Measurements from ENCODE around the gene TRMT44. TPM values are rescaled to one million over a fixed set of nuclear protein-coding genes. Genes with fewer than 3 reads are reported as not detected.

Gene TRMT44
- total and polyA plus RNA-seq, 4 experiments from 2014 or later = 4.3 to 33.0 (median 20.6) TPM

DNA sequence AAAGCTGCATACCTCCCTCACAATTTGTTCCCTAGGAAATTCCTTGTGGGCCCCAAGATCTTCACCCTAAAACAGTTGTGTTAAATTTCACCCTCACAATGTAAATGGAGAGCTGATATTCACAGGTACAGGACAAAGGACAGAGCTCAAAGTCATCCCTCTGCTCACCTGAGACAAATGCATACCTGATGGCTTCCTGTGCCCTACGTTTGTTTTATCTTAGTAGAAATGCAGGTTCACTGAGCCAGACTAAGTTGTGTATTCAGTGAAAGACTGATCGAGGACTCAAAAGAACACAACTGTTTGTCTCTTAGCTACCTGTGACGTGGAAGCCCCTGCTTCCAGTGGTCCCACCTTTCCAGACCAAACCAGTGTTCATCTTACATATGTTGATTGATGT is 53.6 kb downstream of the TRMT44 start:
- H3K27ac Mint-ChIP-seq = no peak overlapping the region
- Histone ChIP-seq H3K4me3 (ENCODE audit: low read length in 2 of 2) (no peak overlapping the region), H3K9me3 (ENCODE audit: control insufficient read depth in 1 of 2, low read length in 2 of 2) (peaks cover 0 to 3% of the 10 kb centered on the region in 2 donors), H3K36me3 (ENCODE audit: insufficient read depth, low read length) (no peaks in the 10 kb centered on the region), H3K4me1 (ENCODE audit: insufficient read depth, low read length) (no peaks in the 10 kb centered on the region), H3K27ac (ENCODE audit: low read depth, low read length) (no peak overlapping the region), H3K27me3 (ENCODE audit: insufficient read depth, low read length) (no peaks in the 10 kb centered on the region)
- H3K27me3 Mint-ChIP-seq = no peaks in the 10 kb centered on the region
- H3K9me3 Mint-ChIP-seq = peaks cover 0 to 23% (median 7%) of the 10 kb centered on the region in 8 donors
- CTCF ChIA-PET (ENCODE audit: partially characterized antibody) = no interaction called here
- peaks cover 4 to 21% of the 10 kb centered on the region in 2 donors for H3K36me3 Mint-ChIP-seq
- no peaks in the 10 kb centered on the region for H3K4me1 Mint-ChIP-seq
- DNase-seq = no peak
- intact Hi-C loops (cut with micrococcal nuclease) = no loop called here
- no peak overlapping the region for H3K4me3 Mint-ChIP-seq
- POLR2A ChIA-PET (ENCODE audit: partially characterized antibody) = no interaction called here

- Histone ChIP-seq H3K9me3 (ENCODE audit: control insufficient read depth in 1 of 2, low read length in 2 of 2) (peaks cover 0 to 3% of the 10 kb centered on the region in 2 donors), H3K36me3 (ENCODE audit: insufficient read depth, low read length) (no peaks in the 10 kb centered on the region), H3K4me3 (ENCODE audit: low read length in 2 of 2) (no peak overlapping the region), H3K27ac (ENCODE audit: low read depth, low read length) (no peak overlapping the region), H3K27me3 (ENCODE audit: insufficient read depth, low read length) (no peaks in the 10 kb centered on the region), H3K4me1 (ENCODE audit: insufficient read depth, low read length) (no peaks in the 10 kb centered on the region)
- no peak for DNase-seq
- Mint-ChIP-seq H3K27me3 (no peaks in the 10 kb centered on the region), H3K9me3 (peaks cover 0 to 23% (median 7%) of the 10 kb centered on the region in 8 donors), H3K4me1 (no peaks in the 10 kb centered on the region), H3K27ac (no peak overlapping the region), H3K4me3 (no peak overlapping the region), H3K36me3 (peaks cover 4 to 20% of the 10 kb centered on the region in 2 donors)
- intact Hi-C loops (cut with micrococcal nuclease) = no loop called here
- ChIA-PET CTCF (ENCODE audit: partially characterized antibody) (no interaction called here), POLR2A (ENCODE audit: partially characterized antibody) (no interaction called here)
Observed at GRCh38 chr4:8494983-8495548, 54.5 kb downstream of the TRMT44 start.

GRCh38 chr4:8495803-8496202 is 55.2 kb downstream of the TRMT44 start:
- intact Hi-C loops (cut with micrococcal nuclease) = no loop called here
- H3K27ac ChIP-seq (ENCODE audit: low read depth, low read length) = no peak overlapping the region
- Mint-ChIP-seq H3K4me3 (no peak overlapping the region), H3K4me1 (no peaks in the 10 kb centered on the region), H3K36me3 (peaks cover 2 to 16% of the 10 kb centered on the region in 2 donors), H3K9me3 (peaks cover 0 to 23% (median 7%) of the 10 kb centered on the region in 8 donors), H3K27me3 (no peaks in the 10 kb centered on the region), H3K27ac (no peak overlapping the region)
- no peaks in the 10 kb centered on the region for H3K27me3 ChIP-seq (ENCODE audit: insufficient read depth, low read length)
- H3K9me3 ChIP-seq (ENCODE audit: control insufficient read depth in 1 of 2, low read length in 2 of 2) = peaks cover 0 to 3% of the 10 kb centered on the region in 2 donors
- POLR2A ChIA-PET (ENCODE audit: partially characterized antibody) = no interaction called here
- no peaks in the 10 kb centered on the region for H3K4me1 ChIP-seq (ENCODE audit: insufficient read depth, low read length)
- no peak overlapping the region for H3K4me3 ChIP-seq (ENCODE audit: low read length in 2 of 2)
- H3K36me3 ChIP-seq (ENCODE audit: insufficient read depth, low read length) = no peaks in the 10 kb centered on the region
- CTCF ChIA-PET (ENCODE audit: partially characterized antibody) = no interaction called here
- no peak for DNase-seq

DNA sequence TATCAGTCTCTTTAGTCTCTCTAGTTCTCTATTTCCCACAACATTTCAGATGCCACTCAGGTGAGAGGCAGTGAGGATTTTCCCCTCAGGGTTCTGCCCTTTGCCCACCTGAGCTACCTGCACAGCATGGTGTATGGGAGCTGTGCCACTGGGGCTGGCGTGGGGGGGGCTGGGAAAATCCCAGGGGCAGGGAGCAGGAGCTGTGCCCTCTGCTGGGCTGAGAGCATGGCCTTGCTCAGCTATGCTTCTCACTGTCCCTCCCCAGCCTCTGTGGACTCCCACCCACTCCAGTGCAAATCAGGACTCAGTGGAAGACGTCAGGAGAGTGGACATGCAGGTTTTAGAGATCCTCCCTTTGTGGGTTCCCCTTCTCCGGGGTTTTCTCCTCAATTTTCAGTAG is 57.2 kb downstream of the TRMT44 start:
- Mint-ChIP-seq H3K27ac (no peak overlapping the region), H3K36me3 (peaks cover 2 to 13% of the 10 kb centered on the region in 2 donors), H3K4me1 (no peaks in the 10 kb centered on the region), H3K9me3 (peaks cover 0 to 23% (median 7%) of the 10 kb centered on the region in 8 donors), H3K27me3 (no peaks in the 10 kb centered on the region), H3K4me3 (no peak overlapping the region)
- ChIA-PET POLR2A (ENCODE audit: partially characterized antibody) (no interaction called here), CTCF (ENCODE audit: partially characterized antibody) (no interaction called here)
- H3K9me3 ChIP-seq (ENCODE audit: control insufficient read depth in 1 of 2, low read length in 2 of 2) = peaks cover 0 to 3% of the 10 kb centered on the region in 2 donors
- H3K27ac ChIP-seq (ENCODE audit: low read depth, low read length) = no peak overlapping the region
- intact Hi-C loops (cut with micrococcal nuclease) = no loop called here
- no peaks in the 10 kb centered on the region for H3K36me3 ChIP-seq (ENCODE audit: insufficient read depth, low read length)
- DNase-seq = no peak
- no peaks in the 10 kb centered on the region for H3K4me1 ChIP-seq (ENCODE audit: insufficient read depth, low read length)
- H3K27me3 ChIP-seq (ENCODE audit: insufficient read depth, low read length) = no peaks in the 10 kb centered on the region
- H3K4me3 ChIP-seq (ENCODE audit: low read length in 2 of 2) = no peak overlapping the region

DNA sequence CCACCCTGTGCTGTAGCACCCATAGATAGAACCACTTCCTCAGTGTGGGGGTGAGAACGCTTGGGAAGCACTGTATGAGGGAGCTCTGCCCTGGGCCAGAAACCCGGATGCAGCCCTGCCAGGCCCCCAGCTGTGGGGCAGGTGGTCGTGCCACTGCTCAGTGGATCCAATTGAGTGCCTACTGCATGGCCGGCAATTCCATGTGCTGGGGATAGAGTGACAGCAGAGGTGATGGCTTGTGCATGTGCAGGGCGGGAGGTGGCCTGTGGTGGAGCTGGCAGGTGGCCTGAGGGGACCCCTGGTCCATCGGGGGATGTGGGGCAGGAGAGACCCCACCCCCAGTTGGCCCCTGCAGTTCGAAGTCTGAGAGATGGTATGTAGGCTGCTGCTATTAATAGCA is 60.4 kb downstream of the TRMT44 start:
- Histone ChIP-seq H3K9me3 (ENCODE audit: control insufficient read depth in 1 of 2, low read length in 2 of 2) (peaks cover 0 to 3% of the 10 kb centered on the region in 2 donors), H3K4me3 (ENCODE audit: low read length in 2 of 2) (no peak overlapping the region), H3K27ac (ENCODE audit: low read depth, low read length) (no peak overlapping the region), H3K4me1 (ENCODE audit: insufficient read depth, low read length) (no peaks in the 10 kb centered on the region), H3K27me3 (ENCODE audit: insufficient read depth, low read length) (no peaks in the 10 kb centered on the region), H3K36me3 (ENCODE audit: insufficient read depth, low read length) (no peaks in the 10 kb centered on the region)
- intact Hi-C loops (cut with micrococcal nuclease) = no loop called here
- Mint-ChIP-seq H3K4me3 (no peak overlapping the region), H3K27ac (no peak overlapping the region), H3K36me3 (peaks cover 2 to 8% of the 10 kb centered on the region in 2 donors), H3K9me3 (peaks cover 0 to 19% (median 7%) of the 10 kb centered on the region in 8 donors), H3K4me1 (no peaks in the 10 kb centered on the region), H3K27me3 (no peaks in the 10 kb centered on the region)
- POLR2A ChIA-PET (ENCODE audit: partially characterized antibody) = interaction anchor here (0.7 kb wide), 1 partner anchor 317 kb away, joined by 3 read pairs; no protein-coding TSS in a partner anchor
- DNase-seq = no peak
- CTCF ChIA-PET (ENCODE audit: partially characterized antibody) = interaction anchor here (0.7 kb wide), 1 partner anchor 199 kb away, joined by 3 read pairs; no protein-coding TSS in a partner anchor

- ChIA-PET CTCF (ENCODE audit: partially characterized antibody) (interaction anchor here (0.9 kb wide), 1 partner anchor 21 kb away, joined by 3 read pairs; no protein-coding TSS in a partner anchor), POLR2A (ENCODE audit: partially characterized antibody) (no interaction called here)
- Histone ChIP-seq H3K4me3 (ENCODE audit: low read length in 2 of 2) (no peak overlapping the region), H3K9me3 (ENCODE audit: control insufficient read depth in 1 of 2, low read length in 2 of 2) (no peaks in the 10 kb centered on the region), H3K36me3 (ENCODE audit: insufficient read depth, low read length) (no peaks in the 10 kb centered on the region), H3K27ac (ENCODE audit: low read depth, low read length) (no peak overlapping the region), H3K4me1 (ENCODE audit: insufficient read depth, low read length) (no peaks in the 10 kb centered on the region), H3K27me3 (ENCODE audit: insufficient read depth, low read length) (no peaks in the 10 kb centered on the region)
- intact Hi-C loops (cut with micrococcal nuclease) = no loop called here
- Mint-ChIP-seq H3K36me3 (peaks cover 2 to 3% of the 10 kb centered on the region in 2 donors), H3K4me1 (no peaks in the 10 kb centered on the region), H3K27me3 (no peaks in the 10 kb centered on the region), H3K9me3 (peaks cover 0 to 15% (median 5%) of the 10 kb centered on the region in 8 donors), H3K4me3 (no peak overlapping the region), H3K27ac (no peak overlapping the region)
- DNase-seq = no peak
Observed at GRCh38 chr4:8501781-8502180, 61.2 kb downstream of the TRMT44 start.

DNA sequence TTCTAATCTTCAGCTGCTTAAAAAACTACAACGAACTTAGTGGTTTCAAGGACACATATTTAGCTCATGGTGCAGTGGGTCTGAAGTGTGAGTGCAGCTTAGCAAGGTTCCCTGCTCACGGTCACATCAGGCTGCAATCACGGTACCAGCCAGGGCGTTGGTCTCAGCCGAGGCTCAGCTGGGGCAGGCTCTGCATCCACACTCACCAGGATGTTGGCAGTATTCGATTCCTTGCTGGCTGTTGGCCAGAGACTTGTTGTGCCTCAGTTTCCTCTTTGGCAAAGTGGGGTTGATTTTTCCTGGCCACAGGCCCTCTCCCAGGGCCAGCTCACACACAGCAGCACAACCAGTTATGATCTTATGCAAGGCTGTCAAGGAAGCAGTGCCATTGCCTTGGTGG is 61.8 kb downstream of the TRMT44 start:
- H3K4me1 ChIP-seq (ENCODE audit: insufficient read depth, low read length) = no peaks in the 10 kb centered on the region
- H3K36me3 ChIP-seq (ENCODE audit: insufficient read depth, low read length) = no peaks in the 10 kb centered on the region
- no peaks in the 10 kb centered on the region for H3K27me3 ChIP-seq (ENCODE audit: insufficient read depth, low read length)
- POLR2A ChIA-PET (ENCODE audit: partially characterized antibody) = no interaction called here
- no peak overlapping the region for H3K4me3 ChIP-seq (ENCODE audit: low read length in 2 of 2)
- DNase-seq = no peak
- CTCF ChIA-PET (ENCODE audit: partially characterized antibody) = interaction anchor here (0.9 kb wide), 1 partner anchor 21 kb away, joined by 3 read pairs; no protein-coding TSS in a partner anchor
- intact Hi-C loops (cut with micrococcal nuclease) = no loop called here
- H3K4me1 Mint-ChIP-seq = no peaks in the 10 kb centered on the region
- H3K27me3 Mint-ChIP-seq = no peaks in the 10 kb centered on the region
- H3K9me3 Mint-ChIP-seq = peaks cover 0 to 10% (median 4%) of the 10 kb centered on the region in 8 donors
- H3K9me3 ChIP-seq (ENCODE audit: control insufficient read depth in 1 of 2, low read length in 2 of 2) = no peaks in the 10 kb centered on the region
- no peak overlapping the region for H3K4me3 Mint-ChIP-seq
- H3K27ac Mint-ChIP-seq = no peak overlapping the region
- H3K27ac ChIP-seq (ENCODE audit: low read depth, low read length) = no peak overlapping the region
- peaks cover 0 to 3% of the 10 kb centered on the region in 2 donors for H3K36me3 Mint-ChIP-seq

Measured in CD4-positive, alpha-beta memory T cell (primary cell).